GM18867 (cell line): Measurements from ENCODE around the gene SORCS2.

ENCODE experiments used
- ATAC-seq: cut with Tn5 transposase; IDR thresholded peaks from one replicate; pipeline ENCODE4 v1.9.1; 2021; ENCODE audit warnings: mild to moderate bottlenecking, moderate library complexity; ENCODE audit not compliant: unreplicated experiment

SORCS2 gene

GRCh38 chr4:7761312-7761711 lies 569.0 kb downstream of the SORCS2 start:
- no peak for ATAC-seq

DNA sequence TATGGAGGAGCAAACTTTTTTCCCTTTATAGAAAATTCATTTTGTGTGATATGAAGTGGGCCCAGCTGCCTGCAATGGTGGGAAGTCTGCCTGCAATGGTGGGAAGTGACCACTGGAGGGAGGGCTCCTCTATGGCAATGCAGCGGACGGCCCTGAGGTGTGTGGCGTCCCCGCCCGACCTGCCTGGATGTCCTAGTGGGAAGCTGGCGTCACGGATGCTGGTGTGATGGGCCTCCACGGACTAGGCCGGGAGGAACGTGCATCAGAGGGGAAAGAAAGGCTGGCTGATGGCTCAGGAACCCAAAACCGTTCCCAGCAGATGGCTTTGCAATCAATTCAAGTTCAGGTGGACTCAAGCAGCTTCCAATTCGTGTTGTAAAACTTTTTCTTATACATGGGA lies 569.4 kb downstream of the SORCS2 start:
- peak; percentile 88 for ATAC-seq

DNA sequence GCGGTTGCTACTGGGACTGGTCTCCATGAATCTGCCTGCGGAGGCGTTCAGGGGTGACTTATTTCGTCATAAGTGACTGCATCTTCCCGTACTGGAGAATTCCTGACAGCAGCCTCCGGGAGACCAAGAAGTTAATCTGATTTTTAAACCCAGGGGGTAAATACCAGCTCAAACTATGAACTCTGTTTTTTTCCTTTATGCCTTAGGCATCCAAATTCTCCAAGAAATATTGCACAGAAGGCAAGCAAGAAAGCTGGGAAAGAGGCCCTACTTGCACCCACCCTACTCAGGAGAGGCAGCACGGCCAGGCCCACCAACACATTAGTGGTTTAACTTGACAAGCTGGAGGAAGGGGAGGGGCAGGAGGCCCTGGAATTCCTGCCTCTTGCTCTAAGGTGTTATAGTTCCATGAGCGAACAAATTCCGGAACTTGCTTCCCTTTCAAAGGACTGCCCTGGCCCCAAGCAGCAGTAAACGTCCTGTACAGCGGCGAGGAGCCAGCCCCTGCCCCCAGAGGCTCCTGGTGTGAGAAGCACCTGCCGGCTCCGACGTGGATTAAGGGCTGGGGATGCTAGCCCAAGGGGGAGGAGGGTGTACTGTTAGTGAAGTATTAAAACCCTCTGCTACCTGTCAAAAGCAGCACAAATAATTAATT lies 570.2 kb downstream of the SORCS2 start:
- ATAC-seq, result no peak

DNA sequence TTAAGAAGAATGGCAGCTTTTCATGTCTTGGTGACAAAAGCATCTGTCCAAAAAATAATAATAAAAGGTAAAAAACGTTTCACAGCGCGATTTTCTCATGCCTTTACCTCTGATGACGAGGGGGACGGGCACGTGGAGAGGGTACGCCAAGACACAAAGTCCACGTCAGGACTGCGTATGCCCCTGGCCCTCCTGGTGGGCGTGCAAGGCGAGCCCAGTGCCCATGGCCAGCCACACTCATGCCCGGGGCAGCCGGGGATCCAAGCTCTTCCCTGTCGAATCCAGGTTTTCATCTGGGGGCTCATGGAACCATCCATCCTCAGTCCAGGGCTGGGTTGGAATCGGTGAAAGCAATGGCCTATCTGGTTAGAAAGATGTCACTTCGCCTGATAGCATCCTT lies 570.8 kb downstream of the SORCS2 start:
- no peak for ATAC-seq

GRCh38 chr4:7763788-7764187 lies 571.5 kb downstream of the SORCS2 start:
- no peak for ATAC-seq

DNA sequence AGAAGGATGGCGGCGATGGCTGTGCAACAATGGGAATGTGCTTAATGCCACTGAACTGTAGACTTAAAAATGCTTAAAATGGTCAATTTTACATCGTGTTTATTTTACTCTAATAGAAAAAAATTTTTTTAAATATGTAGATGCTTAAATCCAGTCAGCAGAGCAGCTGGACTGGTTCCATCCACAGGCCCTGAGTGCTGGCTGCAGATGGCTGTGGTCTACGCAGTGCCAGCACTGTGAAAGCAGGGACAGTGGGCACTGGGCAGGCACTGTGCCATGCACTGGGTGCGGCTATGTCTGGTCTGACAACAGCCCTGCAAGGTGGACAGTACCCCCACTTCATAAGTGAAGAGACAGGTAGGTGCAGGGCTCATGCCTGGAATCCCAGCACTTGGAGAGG lies 572.1 kb downstream of the SORCS2 start:
- no peak for ATAC-seq

DNA sequence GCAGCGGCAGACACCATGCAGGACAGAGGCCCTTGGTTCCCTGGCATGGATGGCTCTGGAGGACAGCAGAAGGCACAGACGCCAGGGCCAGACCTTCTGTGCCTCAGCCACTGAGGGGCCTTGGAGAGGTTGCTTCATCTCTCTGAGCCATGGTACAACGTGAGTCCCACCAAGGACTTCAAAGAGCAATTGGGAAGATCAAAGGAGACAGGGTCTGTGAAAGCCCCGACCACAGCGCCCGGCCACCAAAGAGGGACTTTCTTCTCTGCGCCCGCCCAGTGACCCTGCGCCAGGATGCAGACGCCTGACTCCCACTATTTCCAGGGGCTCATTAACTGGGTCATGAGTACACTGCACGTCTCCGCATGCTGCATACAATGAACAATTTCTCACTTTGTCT lies 573.3 kb downstream of the SORCS2 start:
- ATAC-seq, result no peak

DNA sequence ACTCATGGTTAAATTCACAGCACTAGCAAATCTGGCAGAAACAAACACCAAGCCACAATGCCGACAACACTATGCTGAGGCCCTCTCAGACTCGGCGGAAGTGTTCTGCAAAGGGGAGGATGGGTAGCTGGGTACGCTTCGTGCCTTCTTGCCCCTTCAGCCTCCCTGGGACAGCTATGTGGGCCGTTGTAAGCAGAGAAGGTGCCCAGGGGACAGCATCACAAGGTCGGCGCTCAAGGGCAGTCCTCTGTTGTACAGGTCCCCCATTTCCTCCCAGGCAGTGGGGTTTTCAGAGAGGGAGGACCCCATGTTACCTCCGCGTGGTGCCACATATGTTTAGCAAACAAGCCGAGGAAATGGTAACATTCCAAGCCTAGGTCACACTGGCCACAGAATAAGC lies 573.7 kb downstream of the SORCS2 start:
- no peak for ATAC-seq

GRCh38 chr4:7766661-7767345 lies 574.5 kb downstream of the SORCS2 start:
- no peak for ATAC-seq

DNA sequence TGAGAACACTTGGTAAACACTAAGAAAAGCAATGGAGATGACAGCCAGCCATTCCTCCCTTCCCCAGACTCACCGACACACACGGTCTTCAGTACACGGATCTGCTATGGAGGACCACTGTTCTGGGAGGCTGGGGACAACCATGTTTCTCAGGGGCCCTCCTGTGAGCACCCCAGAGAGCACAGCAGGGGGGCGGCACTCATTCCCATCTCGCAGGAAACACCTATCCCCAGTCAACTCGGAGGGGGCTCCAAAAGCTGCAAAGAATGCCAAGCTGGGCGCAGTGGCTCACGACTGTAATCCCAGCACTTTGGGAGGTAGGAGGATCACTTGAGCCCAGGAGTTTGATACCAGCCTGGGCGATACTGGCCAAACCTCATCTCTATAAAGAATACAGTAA lies 575.2 kb downstream of the SORCS2 start:
- no peak for ATAC-seq

GRCh38 chr4:7767966-7768365 lies 575.6 kb downstream of the SORCS2 start:
- no peak for ATAC-seq

DNA sequence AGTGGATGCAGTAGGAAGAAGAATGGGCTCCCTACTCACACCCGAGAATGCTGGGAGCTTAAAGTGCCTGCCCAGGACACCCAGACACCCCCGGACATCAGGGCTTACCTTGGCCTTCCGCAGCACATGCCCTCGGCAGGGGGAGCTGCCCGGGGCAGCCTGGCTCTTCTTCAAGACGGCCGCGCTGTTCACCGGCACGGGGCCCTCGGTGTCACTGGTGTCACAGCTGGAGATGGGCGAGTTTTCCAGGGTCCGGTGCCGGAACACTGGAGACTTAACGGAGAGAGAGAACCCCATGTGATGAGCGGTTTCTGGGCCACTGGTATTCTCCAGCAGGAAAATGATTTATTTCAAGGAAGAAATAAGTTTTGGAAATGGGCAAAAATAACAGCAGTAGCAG lies 576.4 kb downstream of the SORCS2 start:
- ATAC-seq, result no peak

GRCh38 chr4:7769396-7770223 lies 577.3 kb downstream of the SORCS2 start:
- ATAC-seq, result no peak

GRCh38 chr4:7770224-7771050 lies 578.1 kb downstream of the SORCS2 start:
- no peak for ATAC-seq

- no peak for ATAC-seq
Measured at GRCh38 chr4:7771056-7771455, 578.7 kb downstream of the SORCS2 start.

- ATAC-seq, result peak; percentile 89
Measured at GRCh38 chr4:7771541-7772507, 579.5 kb downstream of the SORCS2 start.

DNA sequence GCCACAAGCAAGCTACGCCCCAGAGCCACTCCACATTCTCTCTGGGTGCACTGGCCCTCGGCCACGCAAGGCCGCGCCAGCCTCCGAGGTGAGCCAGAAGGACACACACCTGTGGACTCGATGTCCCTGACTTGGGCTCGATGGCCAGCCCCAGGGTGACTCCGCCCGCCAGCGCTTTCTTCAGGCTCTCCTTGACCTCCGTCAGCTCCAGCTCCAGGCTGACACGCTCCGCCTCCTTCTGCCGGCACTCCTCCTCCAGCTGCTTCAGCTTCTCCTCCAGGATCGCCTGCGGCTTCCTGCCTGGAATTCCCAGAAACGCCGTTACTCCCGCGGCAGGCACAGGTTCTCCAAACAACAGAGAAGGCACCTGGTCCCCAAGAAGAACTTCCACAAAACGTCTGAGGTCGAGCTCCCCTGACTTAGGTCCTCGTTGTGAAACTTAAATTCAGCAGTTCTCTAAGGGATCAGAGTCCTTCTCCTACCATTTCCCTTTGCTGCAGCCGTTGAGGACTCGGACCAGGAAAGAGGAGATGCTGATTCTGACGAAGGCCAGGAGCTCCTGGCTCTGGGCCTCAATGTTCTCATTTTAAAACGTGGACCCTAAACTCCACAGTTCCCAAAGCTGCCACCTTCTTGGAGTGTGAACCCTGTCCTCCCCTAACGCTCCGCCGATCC lies 580.5 kb downstream of the SORCS2 start:
- ATAC-seq, result no peak

GRCh38 chr4:7773401-7774180 lies 581.3 kb downstream of the SORCS2 start:
- no peak for ATAC-seq
